Activated CD4-positive, alpha-beta T cell treated with anti-CD3 and anti-CD28 coated beads, Interleukin-2, amount 50 U/mL, for 4 hours (primary cell): Measurements from ENCODE around the gene UBAC2.
A peak's percentile ranks its signal among the peaks of the same experiment; 100 is the strongest.

Experiments
- DNase-seq, 2 experiments: peaks; one replicate each; pipeline ENCODE4 v3.0.0-alpha.2; 2020

Gene UBAC2

GRCh38 chr13:99315186-99315585 is 114.5 kb downstream of the UBAC2 start:
- DNase-seq: peak in 1 of 2 experiments; percentile 28

GRCh38 chr13:99316224-99316623 is 115.6 kb downstream of the UBAC2 start:
- DNase-seq: no peak

- no peak for DNase-seq
These were observed 116.1 kb downstream of the UBAC2 start for GRCh38 chr13:99316657-99317256.

- DNase-seq: no peak
These were observed 120.2 kb downstream of the UBAC2 start for GRCh38 chr13:99320693-99321481.

GRCh38 chr13:99321709-99322108 is 121.1 kb downstream of the UBAC2 start:
- DNase-seq: no peak

- DNase-seq: no peak
These were observed 121.8 kb downstream of the UBAC2 start for GRCh38 chr13:99322297-99323103.

- DNase-seq: no peak
These were observed 122.8 kb downstream of the UBAC2 start for GRCh38 chr13:99323488-99323887.

- no peak for DNase-seq
These were observed 125.4 kb downstream of the UBAC2 start for GRCh38 chr13:99326012-99326411.

GRCh38 chr13:99327126-99327525 is 126.5 kb downstream of the UBAC2 start:
- no peak for DNase-seq

GRCh38 chr13:99327761-99328160 is 127.1 kb downstream of the UBAC2 start:
- no peak for DNase-seq

GRCh38 chr13:99329477-99329876 is 128.8 kb downstream of the UBAC2 start:
- DNase-seq: no peak

- no peak for DNase-seq
These were observed 130.3 kb downstream of the UBAC2 start for GRCh38 chr13:99330942-99331341.

GRCh38 chr13:99331881-99332293 is 131.2 kb downstream of the UBAC2 start:
- no peak for DNase-seq

GRCh38 chr13:99332456-99332855 is 131.8 kb downstream of the UBAC2 start:
- no peak for DNase-seq

GRCh38 chr13:99334221-99334620 is 133.6 kb downstream of the UBAC2 start:
- no peak for DNase-seq

- no peak for DNase-seq
These were observed 134.4 kb downstream of the UBAC2 start for GRCh38 chr13:99335087-99335486.

GRCh38 chr13:99335603-99336002 is 134.9 kb downstream of the UBAC2 start:
- DNase-seq: no peak

GRCh38 chr13:99339230-99339721 is 138.6 kb downstream of the UBAC2 start:
- DNase-seq: no peak

GRCh38 chr13:99339736-99340397 is 139.2 kb downstream of the UBAC2 start:
- DNase-seq: peak in 1 of 2 experiments; percentile 37

- DNase-seq: no peak
These were observed 140.0 kb downstream of the UBAC2 start for GRCh38 chr13:99340638-99341037.

GRCh38 chr13:99341969-99342722 is 141.5 kb downstream of the UBAC2 start:
- no peak for DNase-seq

- DNase-seq: no peak
These were observed 142.2 kb downstream of the UBAC2 start for GRCh38 chr13:99342723-99343315.
